Measurements from ENCODE around the gene SNAI3.

The SNAI3 gene

DNA sequence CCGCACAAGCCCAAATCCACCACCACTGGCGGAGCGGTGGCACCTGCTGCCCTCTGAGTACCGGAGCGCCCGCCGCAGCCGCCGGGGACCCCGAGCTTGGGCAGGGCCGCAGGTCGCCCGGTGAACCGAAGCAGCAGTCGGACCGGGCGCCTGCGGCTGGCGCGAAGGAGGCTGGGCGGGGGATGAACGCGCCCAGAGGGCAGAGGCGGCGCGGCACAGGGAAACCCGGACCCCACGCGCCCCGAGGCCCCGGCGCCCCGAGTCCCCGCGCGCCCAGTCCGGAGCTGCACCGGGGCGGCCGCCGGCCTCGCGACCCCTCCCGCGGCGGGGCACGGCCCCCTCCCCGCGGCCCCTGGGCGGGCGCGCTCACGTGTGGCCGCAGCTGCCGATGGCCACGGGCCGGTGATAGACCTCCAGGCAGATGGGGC is 19.5 kb upstream of the SNAI3 start:
- no peak for DNase-seq (ENCODE audit: low read depth)

DNA sequence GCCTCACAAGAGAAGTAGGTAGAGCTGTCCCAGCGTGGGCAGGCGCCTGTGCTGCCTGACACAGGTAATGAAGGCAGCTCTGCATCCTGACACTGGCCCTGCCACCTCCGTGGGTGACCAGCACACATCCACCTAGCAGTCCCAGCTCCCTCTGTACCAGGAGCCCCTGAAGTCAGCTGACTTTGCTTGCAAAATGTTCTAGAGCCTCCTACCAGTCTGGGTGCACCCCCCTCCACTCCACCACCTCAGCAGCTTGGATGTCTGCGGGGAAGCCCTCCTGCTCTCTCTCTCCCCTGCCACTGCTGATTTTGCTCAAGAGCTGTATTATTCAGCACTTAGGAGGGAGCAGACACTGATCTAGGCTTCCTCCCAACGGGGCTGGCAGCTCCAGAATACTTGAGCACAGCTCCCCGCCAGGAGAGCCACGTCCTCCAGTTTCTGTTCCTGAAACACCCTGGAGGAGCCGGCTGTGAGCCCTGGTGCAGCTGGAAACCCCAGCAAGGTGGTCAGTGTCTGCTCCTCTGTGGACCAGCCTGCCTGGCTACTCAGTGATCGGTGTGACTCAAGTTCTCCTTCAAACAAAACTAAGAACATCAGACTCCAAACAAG is 18.9 kb upstream of the SNAI3 start:
- no peak for DNase-seq (ENCODE audit: low read depth)

DNA sequence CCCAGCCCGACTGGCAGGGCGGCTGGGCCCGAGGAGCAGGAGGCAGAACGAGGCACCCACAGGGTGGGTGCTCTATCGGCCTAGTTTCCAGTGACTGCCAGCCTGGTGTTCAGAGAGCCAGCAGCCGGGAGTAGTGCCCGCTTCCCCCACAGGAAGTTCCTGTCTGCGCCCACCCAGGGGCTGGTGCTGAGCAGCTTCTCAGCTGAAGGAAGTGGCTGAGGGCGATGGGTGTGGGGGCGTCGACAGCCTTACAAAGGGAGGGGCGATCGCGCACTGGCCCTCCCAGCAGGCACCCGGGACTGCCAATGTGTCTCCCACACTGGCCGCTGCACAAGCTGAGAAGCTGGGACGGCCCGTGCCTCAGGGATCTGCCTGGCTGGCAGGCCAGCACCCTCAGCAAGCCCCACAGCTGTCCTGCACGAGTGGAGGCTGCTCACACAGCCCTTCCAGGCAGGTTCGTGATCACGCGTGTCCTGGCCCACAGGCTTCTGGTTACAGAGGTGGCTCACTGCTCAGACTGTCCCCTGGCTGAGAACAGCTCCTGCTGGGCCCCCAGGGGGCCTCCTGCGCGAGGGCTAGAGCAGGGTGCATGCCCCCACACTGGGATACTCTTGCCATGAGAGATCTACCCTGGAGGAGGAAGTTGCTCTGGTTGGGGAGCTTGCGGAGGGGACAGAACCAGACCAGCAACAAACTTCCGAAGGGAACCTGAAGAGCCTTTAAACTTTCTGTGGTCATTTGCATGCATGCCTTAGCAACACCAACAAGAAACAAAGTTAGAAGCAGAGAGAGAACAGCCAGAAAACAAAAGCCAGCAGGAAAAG is 17.4 kb upstream of the SNAI3 start:
- DNase-seq (ENCODE audit: low read depth): no peak

DNA sequence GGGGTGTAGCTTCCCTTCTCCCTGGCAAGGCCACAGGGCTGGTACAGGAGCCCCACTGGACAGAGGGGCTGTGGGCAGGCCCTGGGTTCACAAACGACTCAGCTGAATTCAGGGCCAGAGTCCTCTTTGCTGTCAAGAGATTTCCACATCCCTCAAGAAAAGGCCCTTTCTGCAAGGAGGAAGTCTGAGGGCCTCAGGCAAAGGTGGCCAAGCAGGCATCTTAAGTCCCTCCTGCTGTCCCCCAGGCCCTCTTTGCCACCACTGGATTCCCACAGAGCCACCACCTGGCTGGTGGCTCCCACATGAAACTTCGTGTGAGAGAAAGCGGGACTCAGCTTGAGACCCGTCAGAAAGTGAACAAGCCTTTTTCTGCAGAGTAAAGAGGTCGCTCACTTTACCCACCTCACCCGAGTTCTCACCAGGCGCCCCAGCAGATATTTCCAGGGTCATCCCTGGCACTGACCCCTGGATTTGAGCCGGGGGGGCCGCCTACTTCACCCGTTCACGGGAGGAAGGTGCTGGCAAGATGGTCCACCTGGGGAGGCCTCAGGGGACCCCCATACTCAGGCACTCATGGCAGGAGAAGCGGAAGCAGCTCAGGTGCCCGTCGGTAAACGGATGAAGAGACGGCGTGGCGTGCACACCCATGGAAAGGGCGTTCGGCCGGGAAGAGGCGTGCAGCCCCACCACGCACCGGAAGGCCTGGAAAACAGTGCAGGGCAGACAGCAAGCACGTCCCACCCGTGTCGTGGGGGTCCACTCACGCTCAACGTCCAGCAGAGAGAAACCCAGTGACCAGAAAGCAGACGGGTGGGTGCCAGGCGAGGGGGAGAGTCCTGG is 16.3 kb upstream of the SNAI3 start:
- DNase-seq (ENCODE audit: low read depth): no peak

DNA sequence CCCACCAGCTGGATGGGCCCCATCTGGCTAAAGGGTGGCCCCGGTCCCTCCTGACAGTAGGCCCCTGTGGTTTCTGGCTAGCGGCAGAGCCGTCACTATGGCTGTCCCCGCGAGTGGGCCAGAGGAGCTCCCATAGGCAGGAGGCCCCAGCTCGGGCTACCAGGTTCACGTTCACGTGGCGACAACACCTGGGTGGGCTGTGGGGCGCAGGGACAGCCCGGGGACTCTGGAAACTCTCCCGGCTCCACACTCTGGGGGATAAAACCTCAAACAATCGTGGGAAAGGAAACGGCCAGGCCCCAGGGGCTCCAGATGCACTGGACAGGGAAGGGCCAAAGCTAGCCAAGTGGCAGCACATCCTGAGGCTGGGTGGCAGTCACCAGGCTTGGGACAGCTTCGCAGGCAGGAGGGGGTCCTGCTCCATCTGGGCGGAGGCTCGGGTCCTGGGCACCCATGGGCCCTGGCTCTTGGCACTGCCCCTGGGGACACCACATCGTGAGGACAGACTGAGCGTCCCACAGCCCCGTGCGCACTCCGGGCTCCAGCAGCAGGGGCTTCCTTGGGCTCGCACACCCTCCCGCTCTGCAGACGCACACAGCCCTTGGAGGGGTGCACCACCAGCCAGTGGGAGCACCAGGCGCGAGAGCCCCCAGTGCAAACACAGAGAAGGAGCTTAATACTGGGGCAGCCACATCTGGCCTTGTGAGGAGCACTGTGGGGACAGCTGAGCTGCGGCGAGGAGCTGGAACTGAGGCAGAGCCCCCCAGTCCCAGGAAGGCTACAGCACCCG is 15.5 kb upstream of the SNAI3 start:
- DNase-seq (ENCODE audit: low read depth): no peak

DNA sequence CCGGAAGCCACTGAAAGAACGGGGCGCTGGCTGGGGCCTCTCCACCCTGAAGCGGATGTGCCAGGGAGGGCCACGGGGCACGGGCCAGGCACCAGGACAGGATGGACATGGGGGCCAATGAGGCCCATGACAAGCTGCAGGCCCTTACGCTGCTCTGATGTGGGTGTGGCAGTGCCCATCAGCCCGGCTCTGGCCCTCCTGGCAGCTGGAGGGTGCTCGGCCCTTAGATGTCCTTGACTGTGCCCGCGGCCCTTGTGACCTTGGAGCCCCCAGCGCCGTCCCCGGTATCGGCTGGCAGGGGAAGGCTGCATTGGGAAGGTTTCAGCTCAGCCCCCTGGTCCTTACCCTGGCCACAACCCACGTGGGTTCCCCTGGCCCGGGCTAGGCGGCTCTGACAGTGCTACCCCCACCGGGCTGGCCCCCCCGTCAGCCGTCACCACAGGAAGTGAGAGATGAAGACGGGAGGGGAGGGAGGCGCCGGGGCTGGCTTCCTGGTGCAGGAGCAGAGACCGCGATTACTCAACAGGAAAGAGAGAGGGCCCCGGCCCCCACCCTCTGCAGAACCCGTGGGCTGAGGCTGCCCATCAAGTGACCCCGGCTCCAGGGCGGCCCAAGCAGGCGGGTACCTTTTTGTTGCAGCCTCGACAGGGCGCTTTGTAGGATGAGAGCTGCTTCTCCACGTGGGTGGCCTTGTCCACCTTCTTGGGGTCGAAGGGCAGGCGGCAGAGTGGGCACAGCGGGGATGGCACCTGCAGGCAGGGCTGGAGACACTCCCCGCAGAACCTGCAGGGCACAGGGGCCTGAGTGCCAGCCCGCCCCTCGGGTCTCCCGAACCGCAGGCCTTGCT is 14.6 kb upstream of the SNAI3 start:
- no peak for DNase-seq (ENCODE audit: low read depth)

DNA sequence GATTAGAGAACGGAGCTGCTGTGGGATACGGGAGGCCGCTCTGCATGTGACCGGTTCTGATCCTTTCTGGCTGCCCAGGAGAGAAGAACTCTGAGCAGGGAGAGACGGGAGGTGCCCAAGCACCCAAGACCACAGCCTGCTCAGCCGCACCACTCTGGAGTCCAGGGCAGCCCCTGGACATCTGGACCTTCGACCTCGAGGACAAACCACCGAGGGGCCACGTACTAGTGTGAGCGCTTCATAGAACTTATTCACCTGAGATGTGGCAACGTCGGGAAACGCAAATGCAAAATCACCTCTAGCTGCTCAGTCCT is 14.0 kb upstream of the SNAI3 start:
- no peak for DNase-seq (ENCODE audit: low read depth)

DNA sequence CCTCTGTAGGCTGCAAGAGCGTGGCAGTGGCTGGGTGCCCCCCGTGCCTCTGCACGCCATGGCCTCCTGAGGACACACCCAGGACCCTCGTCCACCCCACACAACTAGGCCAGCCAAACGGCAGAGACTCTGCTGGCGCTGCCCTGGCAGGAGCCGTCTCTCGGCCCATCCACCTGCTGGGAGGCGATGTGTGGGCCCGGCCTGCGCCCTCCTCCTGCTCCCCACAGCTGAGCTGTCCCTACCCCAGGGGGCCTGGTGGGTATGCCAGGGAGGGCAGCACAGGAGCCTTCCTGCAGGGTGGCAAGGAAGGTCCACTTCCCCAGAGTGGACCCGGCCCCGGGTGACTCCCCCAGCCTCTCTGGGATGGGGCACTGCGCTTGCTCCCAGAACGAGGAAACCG is 12.9 kb upstream of the SNAI3 start:
- DNase-seq (ENCODE audit: low read depth): no peak

DNA sequence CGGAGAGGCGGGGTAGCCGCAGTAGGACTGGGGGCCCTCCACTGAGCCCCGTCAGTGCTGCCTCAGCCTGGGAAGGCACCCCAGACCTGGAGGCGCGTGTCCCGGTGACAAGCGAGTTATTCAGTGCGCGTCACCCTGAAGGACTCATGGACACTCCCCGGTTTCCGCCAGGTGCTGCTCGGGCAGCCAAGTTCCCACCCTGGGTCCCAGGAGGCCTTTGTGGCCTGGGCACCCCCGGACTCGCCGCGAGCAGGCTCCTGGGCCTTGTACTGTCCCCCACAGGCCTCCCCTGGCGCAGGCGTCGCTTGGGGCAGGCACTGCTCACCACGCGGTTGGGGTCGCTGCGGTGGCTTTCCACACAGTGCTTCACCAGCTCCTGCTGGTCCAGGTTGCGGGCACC is 12.3 kb upstream of the SNAI3 start:
- no peak for DNase-seq (ENCODE audit: low read depth)

DNA sequence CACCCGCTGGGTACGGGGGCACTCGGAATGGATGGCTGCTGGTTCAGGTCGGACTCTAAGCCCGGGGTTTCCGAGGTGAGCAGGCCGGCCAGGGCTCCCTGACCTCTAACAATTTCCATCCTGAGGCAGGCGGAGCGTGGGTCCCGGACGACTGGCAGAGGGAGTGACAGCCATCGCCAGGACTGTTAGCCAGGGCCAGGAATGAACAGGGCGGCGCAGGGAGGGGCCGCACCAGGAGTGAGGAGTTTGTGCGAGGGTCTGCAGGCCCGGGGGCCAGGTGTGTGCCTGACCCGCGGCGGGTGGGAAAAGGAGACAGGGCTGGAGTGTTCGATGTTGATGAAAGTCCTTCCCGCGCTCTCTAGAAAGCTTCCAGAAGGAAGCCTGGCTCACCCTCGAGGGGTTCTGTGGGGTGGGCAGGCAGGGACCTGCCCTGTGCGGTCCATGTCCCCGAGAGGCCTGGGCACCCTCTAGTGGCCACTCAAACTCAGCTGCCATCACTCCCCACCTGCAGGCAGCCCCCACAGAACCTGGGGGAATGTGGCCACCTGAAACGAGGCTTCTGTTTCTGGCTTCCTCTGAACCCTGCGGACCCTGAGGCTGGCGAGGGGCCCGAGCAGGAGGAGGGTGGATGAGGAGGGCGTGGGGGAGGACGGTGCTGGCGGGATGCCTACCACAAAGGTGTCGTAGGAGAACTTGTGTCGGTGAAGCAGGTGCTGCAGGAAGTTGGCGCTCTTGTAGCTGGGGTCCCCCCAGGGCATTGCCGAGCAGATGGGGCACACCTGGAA is 11.7 kb upstream of the SNAI3 start:
- no peak for DNase-seq (ENCODE audit: low read depth)

DNA sequence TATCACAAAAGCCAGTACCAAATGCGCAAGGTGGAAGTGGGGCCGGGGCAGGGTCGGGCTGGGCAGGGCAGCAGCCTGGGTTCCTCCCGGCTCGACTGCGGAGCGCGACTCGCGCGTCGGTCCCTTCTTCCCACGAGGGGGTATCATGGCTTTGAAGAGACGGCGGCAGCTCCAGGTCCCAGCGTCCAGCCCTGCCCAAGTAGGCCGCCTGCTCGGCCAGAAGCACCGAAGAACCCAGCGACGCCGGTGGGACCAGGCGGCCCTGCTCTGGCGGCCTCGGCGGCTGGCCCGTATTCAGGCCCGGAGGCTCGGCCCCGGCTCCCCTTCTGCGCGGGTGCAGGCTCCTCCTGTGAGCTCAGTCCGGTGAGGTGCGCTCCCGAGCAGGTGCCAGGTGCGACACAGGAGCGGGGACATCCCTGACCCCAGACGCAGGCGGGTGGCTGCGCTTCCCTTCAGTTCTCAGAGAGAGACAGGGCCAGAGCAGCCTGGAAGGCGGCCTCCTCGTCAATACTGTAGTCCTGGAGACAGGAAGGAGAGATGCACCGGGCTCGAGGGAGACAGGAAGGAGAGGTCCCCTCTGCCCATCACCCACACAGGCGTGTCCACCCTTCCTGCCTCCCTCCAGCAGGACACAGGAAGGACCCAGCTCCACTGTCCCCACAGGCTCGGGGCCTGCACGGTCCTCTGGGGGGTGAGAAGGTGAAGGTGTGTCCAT is 11.0 kb upstream of the SNAI3 start:
- no peak for DNase-seq (ENCODE audit: low read depth)

DNA sequence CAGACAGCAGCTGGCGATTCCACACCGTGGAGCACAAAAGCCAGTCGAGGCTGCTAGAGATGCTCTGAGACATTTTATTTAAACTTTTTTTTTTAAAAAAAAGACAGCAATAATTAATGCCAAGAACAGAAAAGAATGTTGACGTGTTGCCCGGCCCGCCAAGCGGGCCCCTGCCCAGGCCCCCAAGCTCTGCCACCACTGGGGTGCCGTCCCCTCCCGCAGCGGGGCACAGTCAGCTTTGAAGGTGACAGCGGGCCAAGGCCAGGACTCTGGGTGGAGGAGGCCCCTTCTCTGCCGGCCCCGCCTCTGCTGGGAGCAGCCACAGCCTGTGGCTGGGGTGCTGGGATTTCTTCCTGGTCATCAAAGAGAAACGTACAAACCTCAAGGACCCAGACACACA is 10.1 kb upstream of the SNAI3 start:
- DNase-seq (ENCODE audit: low read depth): no peak

DNA sequence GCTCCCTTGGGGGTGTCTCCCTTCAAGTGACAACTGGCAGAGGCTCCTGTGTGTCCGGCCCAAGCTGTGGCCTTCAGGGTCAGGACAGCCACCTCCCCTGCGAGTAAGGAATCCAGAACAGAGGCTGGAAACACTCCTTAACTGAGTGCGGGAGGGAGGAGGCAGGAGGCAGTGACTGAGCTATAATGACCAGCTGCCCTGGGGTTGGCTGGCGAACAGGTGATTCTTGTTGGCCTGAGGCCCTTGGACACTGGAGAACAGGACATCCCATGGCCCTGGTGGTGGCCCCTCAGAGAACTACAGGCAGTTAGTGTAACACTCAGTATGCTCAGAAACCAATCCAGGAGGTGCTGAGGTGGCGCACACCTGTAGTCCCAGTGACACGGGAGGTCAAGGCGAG is 9.4 kb upstream of the SNAI3 start:
- no peak for DNase-seq (ENCODE audit: low read depth)

DNA sequence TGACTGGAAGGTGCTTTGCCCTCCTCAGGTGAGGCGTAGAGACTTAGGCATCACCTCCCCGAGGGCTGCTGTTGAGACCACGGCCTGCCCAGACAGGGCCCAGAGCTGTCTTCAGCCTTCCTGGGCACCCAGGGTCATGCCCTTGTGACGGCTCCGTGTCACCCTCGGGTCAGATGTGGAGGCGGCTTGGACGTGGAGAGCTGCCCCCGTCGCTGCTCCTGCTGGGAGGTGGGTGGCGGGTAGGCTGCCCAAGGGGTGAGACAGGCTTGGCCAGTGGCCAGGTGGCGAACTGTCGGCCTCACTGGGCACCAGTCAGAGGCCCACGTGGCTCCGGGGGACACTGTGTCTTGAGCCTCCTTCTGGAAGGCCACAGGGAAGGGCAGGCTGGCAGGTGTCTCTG is 8.9 kb upstream of the SNAI3 start:
- no peak for DNase-seq (ENCODE audit: low read depth)

DNA sequence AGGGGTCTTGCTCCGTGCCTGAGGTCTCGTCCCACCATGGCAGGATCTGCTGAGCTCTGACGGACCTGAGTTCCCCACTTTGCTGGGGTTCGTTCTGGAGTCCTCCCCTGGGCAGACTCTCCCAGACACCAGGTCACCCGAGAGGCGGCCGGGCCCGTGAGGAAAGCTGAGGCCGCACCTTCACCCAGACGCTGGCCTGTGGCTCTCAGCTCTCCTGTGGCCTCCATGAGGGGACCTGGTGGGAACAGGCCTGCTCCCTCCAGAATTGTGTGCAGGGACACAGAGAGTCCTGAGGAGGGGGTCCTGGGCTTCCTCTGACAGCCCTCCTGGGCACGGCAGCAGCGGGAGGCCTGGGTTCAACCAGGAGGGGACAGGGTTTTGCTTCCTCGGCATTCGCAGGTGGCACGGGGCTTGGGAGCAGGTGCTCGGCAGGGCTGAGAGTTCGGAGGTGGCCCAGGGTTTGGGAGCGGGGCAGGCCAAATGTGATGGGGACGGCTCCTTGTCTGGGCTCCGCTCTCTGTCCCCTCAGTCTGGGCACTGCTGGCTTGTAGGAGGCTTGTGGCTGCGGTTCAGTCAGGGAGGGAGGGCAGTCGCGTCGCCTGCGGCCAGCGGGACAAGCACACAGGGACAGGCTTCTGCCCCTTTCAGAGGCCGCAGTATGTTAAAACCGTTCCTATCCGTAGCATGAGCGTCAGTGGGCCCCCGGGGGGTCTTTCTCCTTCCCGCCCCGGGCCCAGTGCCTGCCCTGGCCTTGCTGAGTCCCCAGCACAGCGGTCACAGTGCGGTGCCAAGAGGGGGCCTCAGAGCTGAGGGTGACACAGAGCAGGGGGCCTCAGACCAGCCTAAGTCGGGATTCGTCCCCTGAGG is 8.1 kb upstream of the SNAI3 start:
- DNase-seq (ENCODE audit: low read depth): no peak

DNA sequence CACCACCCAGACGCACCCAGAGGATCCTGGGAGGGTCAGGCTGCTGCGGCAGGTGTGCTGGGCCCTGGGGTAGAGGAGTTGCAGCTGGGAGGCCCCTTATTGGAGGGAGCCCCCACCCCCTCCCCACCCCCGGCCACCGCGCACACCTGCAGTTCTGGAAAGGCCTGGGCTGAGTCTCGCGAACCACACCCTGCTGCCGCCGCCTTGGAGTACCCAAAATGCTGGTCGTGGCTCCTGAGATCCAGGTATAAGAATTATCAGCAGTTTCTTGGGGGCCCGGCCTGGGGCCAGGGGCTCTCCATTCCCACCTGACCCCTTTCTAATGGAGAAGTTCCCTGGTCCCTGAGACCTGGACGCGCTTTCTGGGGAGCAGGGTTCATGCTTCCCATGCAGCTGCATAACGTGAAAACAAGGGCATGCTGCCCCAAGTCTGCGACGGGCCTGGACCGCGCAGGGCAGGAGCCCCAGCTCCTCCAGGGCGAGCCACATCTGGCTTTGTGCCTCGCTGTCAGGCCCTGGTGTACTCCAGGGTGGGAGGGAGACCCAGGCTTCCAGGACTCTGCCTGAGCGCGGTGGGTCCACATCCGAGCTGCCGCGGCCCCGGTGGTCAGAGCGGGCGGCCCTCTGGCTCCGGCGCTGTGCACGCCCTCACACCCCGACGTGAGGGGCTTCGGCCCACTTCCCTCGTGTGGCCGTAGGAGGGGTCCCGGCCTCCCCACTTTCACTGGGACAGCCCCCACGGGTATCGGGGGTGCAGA is 7.3 kb upstream of the SNAI3 start:
- DNase-seq (ENCODE audit: low read depth): no peak

DNA sequence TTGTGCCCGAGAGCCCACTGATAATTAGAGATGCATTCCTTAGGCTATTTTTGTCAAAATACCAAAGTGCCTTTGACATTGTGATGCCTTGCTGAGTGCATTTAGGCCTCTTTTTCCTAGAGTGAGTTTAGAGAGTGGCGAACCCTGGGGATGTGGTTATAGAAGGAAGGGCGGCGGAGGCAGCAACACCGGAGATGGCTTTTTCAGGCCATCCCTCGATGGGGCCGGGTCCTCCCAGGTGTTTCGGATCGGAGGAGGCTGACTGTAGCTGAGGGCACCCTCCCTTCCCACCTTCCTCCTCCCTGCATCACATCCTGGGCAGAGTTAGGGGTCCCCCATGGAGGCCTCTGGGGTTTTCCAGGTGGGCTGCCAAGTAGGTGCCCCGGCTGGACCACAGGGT is 6.6 kb upstream of the SNAI3 start:
- DNase-seq (ENCODE audit: low read depth): no peak

DNA sequence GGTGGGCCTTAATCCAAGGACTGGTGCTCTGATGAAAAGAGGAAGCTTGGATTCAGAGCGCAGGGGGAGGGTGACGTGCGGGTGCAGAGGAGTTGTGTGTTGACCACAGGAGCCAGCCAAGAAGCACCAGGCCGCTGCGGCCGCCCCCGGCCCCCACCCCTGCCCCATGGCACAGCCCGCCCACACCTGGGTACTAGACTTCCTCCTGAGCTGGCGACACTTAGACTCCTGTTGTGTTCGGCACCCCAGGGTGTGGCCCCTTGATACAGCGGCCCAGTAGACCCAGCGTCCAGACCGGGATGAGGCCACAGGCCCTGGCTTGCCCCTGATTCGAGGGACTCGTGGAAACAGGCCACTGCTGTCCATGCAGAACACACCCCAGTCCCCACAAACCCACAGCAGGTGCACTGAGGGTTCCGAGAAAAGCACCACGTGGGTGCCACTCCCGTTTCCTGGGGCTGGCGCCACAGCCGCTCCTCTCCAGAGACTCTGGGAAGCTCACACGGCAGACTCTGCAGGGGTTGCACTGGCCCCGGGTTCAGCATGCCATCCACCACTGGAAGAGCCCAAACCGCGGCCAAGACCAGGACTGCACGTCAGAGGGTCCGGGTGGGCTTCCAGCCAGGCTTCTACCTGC is 5.7 kb upstream of the SNAI3 start:
- no peak for DNase-seq (ENCODE audit: low read depth)
